Neutrophil (primary cell): Measurements from ENCODE around the gene SSX1.
"Not testable (repeated sequence)": the region's sequence is repeated elsewhere in the genome, so short reads cannot be mapped to it uniquely, and the experiment has no call there.

Experiments
- H3K27ac ChIP-seq: fragments of 200-600 bp; sonication (generic); 2 replicates; pipeline ENCODE4 v1.5.1; 2016; ENCODE audit warnings: mild to moderate bottlenecking, moderate library complexity
- H3K27me3 ChIP-seq: fragments of 200-600 bp; sonication (generic); 2 replicates; pipeline ENCODE4 v1.6.0; 2016; ENCODE audit warnings: mild to moderate bottlenecking
- H3K36me3 ChIP-seq: fragments of 200-600 bp; sonication (generic); 2 replicates; pipeline ENCODE4 v1.5.1; 2017
- H3K4me1 ChIP-seq, 2 experiments: fragments of 200-600 bp in 1 of 2; sonication (generic) in 1 of 2; 1 replicate in 1 of 2; 2 replicates in 1 of 2; pipeline versions ENCODE4 v1.5.1 to v1.6.1; 2013 to 2016; ENCODE audit warnings: low read depth in 1 of 2, low read length in 1 of 2, mild to moderate bottlenecking in 1 of 2, moderate library complexity in 1 of 2; ENCODE audit not compliant: control insufficient read depth in 1 of 2, insufficient read depth in 1 of 2
- H3K4me3 ChIP-seq, 2 experiments: fragments of 200-600 bp in 1 of 2; sonication (generic) in 1 of 2; 1 replicate in 1 of 2; 2 replicates in 1 of 2; pipeline ENCODE4 v1.5.1; 2013 to 2016; ENCODE audit warnings: low read depth in 1 of 2, low read length in 1 of 2, mild to moderate bottlenecking in 1 of 2, moderate library complexity in 1 of 2
- H3K9me3 ChIP-seq: fragments of 200-600 bp; sonication (generic); 2 replicates; pipeline ENCODE4 v1.5.1; 2016
- TF ChIP-seq, protein P1 (sequence below): fragments of 200-600 bp; sonication (generic); IDR thresholded peaks from 2 replicates; pipeline ENCODE4 v1.5.1; 2016; ENCODE audit warnings: antibody characterized with exemption

Gene SSX1, protein sequence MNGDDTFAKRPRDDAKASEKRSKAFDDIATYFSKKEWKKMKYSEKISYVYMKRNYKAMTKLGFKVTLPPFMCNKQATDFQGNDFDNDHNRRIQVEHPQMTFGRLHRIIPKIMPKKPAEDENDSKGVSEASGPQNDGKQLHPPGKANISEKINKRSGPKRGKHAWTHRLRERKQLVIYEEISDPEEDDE

DNA sequence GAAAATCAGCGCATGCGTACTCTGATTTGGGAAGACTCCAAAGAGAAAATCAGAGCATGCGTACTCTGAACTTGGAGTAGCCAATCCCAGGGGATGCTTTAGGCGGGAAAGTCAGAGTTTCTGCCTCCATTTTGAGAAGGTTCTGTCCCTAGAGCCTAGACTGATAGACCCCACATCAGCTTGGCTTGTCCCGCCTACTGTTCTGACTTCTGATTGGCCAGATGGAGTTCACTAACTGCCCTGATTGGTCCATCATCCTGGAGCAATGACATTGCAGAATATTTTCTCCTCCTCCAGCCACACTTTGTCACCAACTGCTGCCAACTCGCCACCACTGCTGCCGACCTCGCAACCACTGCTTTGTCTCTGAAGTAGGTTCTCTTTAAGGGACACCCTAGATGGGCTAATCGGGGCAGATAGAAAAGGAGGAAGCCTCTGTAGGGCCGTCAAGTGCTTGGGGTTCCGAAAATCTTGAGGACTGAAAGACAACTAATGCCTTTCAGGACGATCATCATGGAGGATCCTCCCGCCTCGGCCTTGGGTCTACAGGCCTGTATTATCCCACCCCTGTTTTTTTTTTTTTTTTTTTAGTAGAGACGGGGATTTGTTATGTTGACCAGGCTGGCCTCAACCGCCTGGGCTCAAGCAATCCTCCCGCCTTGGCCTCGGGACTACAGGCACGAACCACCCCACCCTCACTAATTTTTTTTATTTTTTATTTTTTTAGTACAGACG, at the start of gene SSX1:
Gene SSX1, plus strand, starts transcription at position 331 of the 735 bp plus-strand sequence. CDS start 1,850 bp downstream, outside the sequence.
- H3K27ac ChIP-seq, H3K4me1 ChIP-seq, H3K9me3 ChIP-seq, H3K4me3 ChIP-seq, H3K36me3 ChIP-seq, H3K27me3 ChIP-seq: not testable (repeated sequence)

DNA sequence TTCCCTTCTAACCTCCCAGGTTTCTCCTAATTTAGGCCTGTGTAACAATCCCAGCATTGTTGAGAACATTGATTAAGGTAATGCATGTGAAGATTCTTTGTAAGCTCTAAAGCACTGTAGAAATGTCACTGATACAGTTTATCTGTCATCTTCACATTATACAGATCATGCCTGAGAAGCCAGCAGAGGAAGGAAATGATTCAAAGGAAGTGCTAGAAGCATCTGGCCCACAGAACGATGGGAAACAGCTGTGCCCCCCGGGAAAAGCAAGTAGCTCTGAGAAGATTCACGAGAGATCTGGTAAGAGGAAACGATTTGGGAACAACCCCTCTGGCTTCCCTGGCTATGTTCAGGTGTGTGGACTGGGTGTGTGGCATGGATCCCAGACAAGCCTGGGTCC, 40.9 kb upstream of the SSX1 start:
- H3K9me3 ChIP-seq, H3K36me3 ChIP-seq, H3K27ac ChIP-seq, H3K4me1 ChIP-seq, H3K4me3 ChIP-seq, H3K27me3 ChIP-seq: not testable (repeated sequence)

DNA sequence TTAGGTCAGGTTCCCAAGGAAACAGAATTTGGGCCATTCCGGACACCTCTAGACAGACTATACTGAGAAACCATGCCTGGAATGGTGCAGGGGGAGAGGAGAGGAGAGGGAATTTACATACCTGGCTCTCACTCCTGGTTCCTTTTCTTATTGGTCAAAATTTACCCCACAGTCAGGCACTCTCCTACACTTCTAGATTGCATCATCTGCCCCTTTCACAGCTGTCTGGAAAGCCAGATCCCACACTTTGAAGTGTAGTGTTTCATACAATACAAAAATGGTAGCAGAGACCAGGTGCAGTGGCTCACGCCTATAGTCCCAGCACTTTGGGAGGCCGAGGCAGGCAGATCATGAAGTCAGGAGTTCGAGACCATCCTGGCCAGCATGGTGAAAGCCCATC, 31.0 kb upstream of the SSX1 start:
- not testable (repeated sequence) for H3K27ac ChIP-seq

DNA sequence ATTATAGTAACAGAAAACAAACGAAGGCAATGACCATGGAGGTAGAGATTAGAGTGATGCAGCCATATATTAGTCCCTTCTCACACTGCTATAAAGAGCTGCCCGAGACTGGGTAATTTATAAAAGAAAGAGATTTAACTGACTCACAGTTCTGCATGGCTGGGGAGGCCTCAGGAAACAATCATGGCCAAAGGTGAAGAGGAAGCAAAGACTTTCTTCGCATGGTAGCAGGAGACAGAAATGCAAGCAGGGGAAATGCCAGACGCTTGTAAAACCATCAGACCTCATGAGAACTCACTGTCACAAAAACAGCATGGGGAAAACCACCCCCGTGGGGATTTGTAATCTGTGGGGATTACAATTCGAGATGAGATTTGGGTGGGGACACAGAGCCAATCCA, 2.2 kb upstream of the SSX1 start:
- H3K27me3 ChIP-seq, H3K9me3 ChIP-seq, H3K27ac ChIP-seq, H3K4me1 ChIP-seq, H3K36me3 ChIP-seq, H3K4me3 ChIP-seq: not testable (repeated sequence)

More for the DNA sequence above, 31.0 kb upstream of the SSX1 start:
- not testable (repeated sequence) for H3K36me3 ChIP-seq, H3K4me3 ChIP-seq, H3K9me3 ChIP-seq, H3K27me3 ChIP-seq, H3K4me1 ChIP-seq

DNA sequence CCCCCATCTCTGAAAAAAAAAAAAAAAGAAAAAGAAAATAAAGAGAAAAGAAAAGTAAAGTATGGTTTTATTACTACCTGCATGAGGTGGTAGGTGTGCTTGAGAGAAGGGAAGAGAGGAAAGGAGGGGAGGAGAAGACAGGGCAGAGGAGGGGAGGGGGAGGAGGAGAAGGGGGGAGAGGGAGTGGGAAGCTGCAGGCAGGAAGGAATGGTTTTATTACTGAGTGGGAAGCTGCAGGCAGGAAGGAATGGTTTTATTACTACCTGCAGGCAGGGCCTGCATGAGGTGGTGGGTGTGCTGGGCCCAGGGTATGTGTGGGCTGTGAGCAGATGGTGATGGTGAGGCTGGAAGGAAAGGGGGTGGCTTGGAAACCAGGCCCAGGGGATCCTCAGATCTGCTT, 19.2 kb downstream of the SSX1 start:
- not testable (repeated sequence) for H3K4me1 ChIP-seq, H3K27me3 ChIP-seq, H3K4me3 ChIP-seq, H3K27ac ChIP-seq, H3K36me3 ChIP-seq, H3K9me3 ChIP-seq

DNA sequence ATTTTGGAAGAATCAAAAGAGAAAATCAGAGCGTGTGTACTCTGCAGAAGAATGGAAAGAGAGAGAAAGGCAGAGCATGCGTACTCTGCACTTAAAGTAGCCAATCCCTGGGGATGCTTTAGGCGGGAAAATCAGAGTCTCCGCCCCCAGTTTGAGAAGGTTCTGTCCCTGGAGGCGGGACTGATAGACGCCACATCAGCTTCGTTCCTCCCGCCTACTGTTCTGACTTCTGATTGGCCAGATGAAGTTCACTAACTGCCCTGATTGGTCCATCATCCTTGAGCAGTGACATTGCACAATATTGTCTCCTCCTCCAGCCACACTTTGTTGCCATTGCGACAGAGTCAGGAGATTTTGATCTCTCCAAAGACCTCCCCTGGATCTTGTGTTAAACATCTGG, 23.8 kb downstream of the SSX1 start:
- Histone ChIP-seq H3K27ac (no peak overlapping the region), H3K4me3 (no peak overlapping the region), H3K36me3 (no peaks in the 10 kb centered on the region), H3K9me3 (no peaks in the 10 kb centered on the region), H3K27me3 (no peaks in the 10 kb centered on the region), H3K4me1 (no peaks in the 10 kb centered on the region)
- TF ChIP-seq, protein P1, sequence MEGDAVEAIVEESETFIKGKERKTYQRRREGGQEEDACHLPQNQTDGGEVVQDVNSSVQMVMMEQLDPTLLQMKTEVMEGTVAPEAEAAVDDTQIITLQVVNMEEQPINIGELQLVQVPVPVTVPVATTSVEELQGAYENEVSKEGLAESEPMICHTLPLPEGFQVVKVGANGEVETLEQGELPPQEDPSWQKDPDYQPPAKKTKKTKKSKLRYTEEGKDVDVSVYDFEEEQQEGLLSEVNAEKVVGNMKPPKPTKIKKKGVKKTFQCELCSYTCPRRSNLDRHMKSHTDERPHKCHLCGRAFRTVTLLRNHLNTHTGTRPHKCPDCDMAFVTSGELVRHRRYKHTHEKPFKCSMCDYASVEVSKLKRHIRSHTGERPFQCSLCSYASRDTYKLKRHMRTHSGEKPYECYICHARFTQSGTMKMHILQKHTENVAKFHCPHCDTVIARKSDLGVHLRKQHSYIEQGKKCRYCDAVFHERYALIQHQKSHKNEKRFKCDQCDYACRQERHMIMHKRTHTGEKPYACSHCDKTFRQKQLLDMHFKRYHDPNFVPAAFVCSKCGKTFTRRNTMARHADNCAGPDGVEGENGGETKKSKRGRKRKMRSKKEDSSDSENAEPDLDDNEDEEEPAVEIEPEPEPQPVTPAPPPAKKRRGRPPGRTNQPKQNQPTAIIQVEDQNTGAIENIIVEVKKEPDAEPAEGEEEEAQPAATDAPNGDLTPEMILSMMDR, result no peak

DNA sequence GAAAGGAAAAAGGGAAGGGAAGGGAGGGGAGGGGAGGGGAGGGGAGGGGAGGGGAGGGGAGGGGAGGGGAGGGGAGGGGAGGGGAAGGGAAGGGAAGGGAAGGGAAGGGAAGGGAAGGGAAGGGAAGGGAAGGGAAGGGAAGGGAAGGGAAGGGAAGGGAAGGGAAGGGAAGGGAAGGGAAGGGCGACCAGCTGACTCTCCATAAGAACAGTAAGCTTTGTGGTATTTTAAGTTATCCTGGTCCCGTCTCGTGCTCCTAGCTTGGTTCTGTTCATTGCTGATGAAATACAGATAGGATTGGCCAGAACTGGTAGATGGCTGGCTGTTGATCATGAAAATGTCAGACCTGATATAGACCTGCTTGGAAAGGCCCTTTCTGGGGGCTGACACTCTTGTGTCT, 25.5 kb downstream of the SSX1 start:
- not testable (repeated sequence) for H3K4me1 ChIP-seq, H3K27ac ChIP-seq, H3K9me3 ChIP-seq, H3K4me3 ChIP-seq, H3K36me3 ChIP-seq, H3K27me3 ChIP-seq

DNA sequence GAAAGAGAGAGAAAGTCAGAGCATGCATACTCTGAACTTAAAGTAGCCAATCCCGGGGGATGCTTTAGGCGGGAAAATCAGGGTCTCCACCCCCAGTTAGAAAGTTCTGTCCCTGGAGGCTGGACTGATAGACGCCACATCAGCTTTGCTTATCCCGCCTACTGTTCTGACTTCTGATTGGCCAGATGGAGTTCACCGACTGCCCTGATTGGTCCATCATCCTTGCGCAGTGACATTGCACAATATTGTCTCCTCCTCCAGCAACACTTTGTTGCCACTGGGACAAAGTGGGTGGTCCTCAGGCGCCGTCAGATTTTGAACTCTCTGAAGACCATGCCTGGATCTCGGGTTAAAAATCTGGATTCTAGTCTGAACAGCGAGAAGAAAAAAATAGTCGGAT, 51.0 kb downstream of the SSX1 start:
- Histone ChIP-seq H3K4me3 (no peak overlapping the region), H3K27ac (no peak overlapping the region), H3K4me1 (no peaks in the 10 kb centered on the region), H3K27me3 (no peaks in the 10 kb centered on the region), H3K36me3 (no peaks in the 10 kb centered on the region), H3K9me3 (no peaks in the 10 kb centered on the region)
- TF ChIP-seq, protein P1, result no peak

DNA sequence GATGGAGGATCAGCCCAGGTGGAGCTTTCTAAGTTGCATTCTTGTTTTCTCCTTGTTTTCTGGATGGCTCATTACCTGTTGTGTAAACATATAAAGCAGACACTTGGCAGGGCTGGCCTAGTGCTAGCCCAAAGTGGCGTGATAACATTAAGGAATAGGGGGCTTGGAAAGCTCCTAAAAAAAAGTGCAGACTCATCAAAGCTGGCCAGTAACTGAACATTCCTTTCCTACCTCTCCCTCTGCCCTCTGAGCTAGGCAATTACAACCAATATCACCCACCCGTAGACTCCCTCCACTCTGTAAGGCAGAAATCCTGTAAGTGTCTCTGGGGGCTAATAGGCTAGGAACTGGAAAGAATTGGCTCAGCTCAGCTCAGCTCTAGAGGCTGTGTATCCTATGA, 58.8 kb downstream of the SSX1 start:
- not testable (repeated sequence) for H3K4me1 ChIP-seq, H3K4me3 ChIP-seq, H3K27me3 ChIP-seq

More for the DNA sequence above, 58.8 kb downstream of the SSX1 start:
- not testable (repeated sequence) for H3K36me3 ChIP-seq, H3K9me3 ChIP-seq, H3K27ac ChIP-seq
